GM18873 (cell line): Measurements from ENCODE around the gene DYSF.

ENCODE experiments used
- ATAC-seq: cut with Tn5 transposase; IDR thresholded peaks from one replicate; pipeline ENCODE4 v1.9.1; 2021; ENCODE audit warnings: mild to moderate bottlenecking, moderate library complexity, moderate number of reproducible peaks; ENCODE audit not compliant: unreplicated experiment, low FRiP score

The DYSF gene

DNA sequence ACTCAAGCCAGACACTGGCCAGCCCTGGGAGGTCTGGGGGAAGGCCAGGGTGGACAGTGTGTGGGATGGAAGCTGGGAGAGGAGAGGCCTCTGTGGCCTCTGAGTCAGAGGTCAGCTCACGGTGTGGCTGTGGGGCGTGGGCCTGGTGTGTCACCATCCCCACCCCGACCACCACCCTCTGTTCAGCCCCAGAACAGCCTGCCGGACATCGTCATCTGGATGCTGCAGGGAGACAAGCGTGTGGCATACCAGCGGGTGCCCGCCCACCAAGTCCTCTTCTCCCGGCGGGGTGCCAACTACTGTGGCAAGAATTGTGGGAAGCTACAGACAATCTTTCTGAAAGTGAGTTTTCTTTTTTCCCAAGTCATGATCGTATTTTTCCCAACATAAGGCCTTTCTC, 110.5 kb downstream of the DYSF start:
- no peak for ATAC-seq

DNA sequence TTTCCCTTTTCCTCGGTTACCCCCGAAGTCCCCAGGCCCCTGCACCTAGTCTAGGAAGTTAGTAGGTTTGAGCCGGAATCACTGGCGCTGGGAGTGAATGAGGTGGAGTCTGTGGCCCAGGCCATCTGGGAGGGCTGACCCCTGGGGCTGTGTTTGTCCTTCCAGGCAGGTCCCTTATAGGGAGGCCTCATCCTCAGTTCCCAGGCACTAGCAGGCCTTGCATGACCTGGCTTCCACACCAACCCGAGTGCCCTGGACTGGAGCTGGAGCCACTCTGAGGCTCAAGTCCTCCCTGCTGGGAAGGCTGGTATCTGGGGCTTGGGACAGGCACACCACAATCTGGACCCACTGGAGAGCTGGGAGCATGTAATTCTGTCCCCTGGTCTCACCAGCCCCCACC, 111.0 kb downstream of the DYSF start:
- no peak for ATAC-seq

DNA sequence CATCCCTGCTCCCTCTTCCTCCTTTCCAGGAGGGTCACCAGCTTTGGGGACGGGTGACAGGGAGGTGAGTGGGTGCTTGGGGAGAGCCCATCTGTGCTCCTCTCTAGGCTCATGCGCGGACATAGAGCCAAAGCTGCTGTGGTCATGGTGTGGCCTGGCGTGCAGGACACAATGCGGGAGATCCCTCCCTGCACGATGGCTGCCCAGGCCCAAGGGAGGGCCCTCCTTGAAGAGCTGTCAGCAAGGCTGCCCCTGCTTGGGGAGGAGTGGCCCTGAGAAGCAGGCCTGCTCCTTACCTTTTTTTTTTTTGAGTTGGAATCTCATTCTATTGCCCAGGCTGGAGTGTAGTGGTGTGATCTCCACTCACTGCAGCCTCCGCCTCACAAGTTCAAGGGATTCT, 111.4 kb downstream of the DYSF start:
- no peak for ATAC-seq

DNA sequence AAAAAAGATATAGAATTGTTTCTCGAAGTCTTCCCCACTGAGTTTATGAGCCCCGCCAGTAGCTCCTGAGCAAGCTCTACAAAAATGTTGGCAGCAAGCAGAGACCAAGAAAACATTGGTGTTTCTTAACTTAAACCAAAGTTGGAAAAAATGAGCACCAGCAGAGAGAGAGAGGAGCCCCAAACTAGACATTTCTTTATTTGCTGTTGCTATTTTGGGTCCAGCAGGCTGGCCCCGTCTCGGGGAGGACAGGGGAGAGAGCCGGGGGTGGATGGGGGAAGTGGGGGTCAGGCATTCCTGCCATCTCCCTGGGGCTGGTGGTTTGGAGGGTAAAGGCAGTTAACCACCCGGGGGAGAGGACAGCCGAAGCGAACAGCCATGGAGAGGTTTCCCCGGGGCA, 113.0 kb downstream of the DYSF start:
- no peak for ATAC-seq

- ATAC-seq, result no peak
Measured at GRCh38 chr2:71567625-71568024, 114.3 kb downstream of the DYSF start.

DNA sequence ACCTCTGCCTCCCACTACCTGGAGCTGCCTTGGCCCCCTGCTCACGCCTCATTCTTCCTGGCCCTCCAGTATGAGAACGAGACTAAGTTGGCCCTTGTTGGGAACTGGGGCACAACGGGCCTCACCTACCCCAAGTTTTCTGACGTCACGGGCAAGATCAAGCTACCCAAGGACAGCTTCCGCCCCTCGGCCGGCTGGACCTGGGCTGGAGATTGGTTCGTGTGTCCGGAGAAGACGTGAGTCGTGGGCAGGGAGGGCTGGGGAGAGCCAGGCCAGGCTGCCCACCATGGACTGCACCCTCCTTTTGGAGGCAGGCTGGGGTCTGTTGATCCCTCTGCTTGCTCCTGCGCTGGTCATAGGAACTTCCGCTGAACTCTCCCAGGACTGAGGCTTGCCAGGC, 114.7 kb downstream of the DYSF start:
- ATAC-seq, result no peak

DNA sequence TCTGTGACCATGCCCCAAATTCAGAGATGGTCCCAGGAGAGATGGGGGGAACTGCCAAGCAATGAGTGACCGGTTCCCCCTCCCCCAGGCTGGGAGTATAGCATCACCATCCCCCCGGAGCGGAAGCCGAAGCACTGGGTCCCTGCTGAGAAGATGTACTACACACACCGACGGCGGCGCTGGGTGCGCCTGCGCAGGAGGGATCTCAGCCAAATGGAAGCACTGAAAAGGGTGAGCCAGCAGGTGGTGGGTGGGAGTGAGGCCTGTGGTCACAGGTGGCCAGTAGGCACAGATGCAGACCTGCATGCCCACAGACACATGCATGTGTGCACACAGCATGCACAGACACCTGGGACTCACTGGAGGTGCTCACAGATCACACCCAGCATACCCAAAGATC, 117.2 kb downstream of the DYSF start:
- no peak for ATAC-seq

GRCh38 chr2:71570951-71571460, 117.6 kb downstream of the DYSF start:
- no peak for ATAC-seq

GRCh38 chr2:71571945-71572344, 118.6 kb downstream of the DYSF start:
- ATAC-seq, result no peak

DNA sequence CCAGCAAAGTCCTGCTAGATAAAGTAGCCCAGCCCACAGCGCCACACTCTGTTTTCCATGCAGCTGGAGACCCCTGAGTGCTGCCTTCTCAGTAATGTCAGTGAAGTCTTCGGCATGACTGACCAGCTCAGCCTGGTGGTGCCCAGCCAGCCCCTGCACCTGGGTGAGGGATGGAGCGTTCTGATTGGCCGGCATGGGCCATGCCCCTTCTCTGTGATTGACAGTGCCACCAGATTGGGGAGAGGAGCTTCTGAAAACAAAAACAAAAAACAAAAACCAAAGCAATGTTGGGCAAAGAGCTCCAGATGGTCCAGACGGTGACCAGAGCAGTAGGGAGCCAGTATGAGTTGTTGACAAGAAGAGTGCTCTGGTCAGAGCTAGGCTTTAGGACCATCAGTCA, 122.6 kb downstream of the DYSF start:
- no peak for ATAC-seq

- ATAC-seq, result no peak
Measured at GRCh38 chr2:71576541-71576940, 123.2 kb downstream of the DYSF start.

DNA sequence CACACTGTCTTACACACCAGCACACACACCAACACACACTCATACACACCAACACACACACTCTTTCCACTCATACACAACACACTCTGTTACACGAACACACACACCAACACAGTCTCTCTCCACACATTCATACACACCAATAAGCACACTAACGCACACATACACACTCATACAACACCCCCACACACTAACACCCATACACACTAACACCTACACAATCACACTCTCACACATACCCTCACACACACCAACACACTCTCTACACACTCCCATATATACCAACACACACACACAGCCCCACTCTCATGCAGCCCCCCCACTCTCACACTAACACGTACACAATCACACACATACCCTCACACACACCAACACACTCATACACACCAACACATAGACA, 123.8 kb downstream of the DYSF start:
- no peak for ATAC-seq

DNA sequence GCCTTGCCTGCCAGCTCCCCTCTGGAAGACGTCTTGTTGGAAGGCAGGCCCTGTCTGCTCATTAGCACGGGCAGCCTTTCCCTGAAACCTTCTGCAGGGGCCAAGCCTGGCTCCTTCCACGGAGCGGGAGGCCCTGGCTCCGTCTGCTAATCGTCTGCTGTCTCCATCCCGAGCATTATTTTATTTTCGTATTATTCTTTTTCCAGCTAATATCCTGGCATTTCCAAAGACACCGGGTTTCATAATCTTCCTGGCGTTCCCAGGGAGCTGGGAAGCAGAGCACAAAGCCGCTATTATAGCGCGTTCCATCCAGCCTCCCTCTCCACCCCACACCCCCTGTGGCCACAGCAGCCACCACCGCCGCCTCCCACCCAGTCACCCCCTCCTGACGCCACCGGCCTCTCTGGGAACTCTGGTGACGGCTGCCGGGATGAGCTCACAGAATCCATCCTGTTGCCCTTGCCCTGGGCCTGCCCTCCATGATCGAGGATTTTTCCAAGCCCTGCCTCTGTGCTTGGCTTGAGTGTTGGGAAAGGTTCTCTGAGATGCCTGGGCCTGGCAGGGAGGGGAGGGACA, 125.5 kb downstream of the DYSF start:
- no peak for ATAC-seq

DNA sequence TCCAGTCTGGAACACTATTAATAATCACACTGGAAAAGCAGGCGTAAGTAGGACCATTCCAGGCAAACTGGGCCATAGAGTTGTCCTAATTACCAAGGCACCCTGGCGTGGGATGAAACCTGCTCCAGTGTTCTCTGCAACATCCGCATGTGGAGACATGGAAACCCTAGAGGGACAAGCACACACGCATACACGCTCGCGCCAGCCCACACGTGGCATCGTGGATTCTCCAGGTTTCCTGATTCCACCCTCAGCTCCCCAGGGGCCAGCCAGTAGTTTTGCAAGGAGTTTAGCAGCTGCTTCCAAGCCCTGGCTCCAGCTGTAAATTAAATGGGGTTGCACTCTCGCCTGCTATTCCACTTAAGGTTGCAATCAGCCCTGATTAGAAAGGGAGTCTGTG, 127.7 kb downstream of the DYSF start:
- no peak for ATAC-seq

DNA sequence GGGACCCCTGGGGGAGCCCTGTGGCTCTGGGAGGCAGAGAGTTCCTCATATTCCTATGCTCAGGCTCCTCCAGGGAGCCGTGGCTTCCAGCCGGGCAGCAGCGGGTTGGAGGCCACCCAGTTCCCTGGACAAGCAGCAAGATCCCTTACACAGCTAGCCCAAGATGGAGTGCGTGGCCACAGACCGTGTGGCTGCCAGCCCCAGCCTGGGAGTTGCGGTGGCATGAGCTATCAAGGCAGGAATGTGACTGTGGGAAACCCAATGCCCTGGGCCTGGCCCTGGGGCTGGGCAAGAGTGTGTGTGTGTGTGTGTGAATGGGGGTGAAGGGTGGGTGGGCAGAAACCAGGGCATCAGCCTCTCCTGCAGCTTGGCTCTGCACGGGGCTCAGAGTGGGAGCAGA, 130.5 kb downstream of the DYSF start:
- ATAC-seq, result no peak

DNA sequence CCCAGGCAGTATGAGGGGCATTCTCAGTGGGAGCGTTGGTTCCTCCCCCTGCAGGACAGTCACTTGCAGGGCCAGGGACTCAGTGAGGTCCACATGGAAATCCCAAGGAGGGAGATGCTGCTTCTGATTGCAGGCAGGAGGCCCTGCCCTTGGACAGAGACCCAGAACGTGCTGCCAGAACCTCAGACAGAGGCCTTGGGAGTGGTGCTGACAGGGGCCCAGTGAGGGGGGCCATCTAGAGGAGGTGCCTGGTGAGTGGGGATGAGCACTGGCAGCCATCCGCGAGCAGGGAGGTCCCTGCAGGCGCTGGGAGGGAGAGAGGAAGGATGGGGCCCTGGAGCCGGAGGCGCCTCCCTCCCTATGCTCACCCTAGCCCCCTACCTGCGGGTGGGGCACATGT, 133.1 kb downstream of the DYSF start:
- no peak for ATAC-seq

DNA sequence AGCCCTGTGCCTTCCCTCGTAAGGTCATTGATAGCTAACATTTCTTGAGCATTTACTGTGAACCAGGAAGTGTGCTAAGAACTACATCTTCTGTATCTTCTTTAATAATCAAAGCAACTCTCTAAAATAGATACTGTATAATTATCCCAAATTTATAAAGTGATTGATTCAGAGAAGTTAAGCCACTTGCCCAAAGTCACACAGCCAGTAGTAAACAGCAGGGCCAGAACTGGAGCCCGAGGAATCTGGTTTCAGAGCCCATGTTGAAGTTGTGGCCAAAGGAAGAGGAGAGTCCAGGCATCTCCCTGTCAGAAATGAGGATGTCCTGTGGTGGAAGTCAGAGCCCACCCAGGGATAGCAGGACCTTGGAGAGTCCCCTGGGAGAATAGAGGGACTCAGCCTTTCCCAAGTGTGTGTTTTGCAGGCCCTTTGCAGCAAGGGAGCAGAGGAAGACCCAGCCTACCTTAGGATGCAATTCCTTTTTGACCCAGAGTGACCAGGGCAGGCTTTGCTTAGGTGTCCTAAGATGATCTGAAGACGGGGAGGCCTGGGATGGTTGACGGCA, 134.2 kb downstream of the DYSF start:
- ATAC-seq, result no peak

DNA sequence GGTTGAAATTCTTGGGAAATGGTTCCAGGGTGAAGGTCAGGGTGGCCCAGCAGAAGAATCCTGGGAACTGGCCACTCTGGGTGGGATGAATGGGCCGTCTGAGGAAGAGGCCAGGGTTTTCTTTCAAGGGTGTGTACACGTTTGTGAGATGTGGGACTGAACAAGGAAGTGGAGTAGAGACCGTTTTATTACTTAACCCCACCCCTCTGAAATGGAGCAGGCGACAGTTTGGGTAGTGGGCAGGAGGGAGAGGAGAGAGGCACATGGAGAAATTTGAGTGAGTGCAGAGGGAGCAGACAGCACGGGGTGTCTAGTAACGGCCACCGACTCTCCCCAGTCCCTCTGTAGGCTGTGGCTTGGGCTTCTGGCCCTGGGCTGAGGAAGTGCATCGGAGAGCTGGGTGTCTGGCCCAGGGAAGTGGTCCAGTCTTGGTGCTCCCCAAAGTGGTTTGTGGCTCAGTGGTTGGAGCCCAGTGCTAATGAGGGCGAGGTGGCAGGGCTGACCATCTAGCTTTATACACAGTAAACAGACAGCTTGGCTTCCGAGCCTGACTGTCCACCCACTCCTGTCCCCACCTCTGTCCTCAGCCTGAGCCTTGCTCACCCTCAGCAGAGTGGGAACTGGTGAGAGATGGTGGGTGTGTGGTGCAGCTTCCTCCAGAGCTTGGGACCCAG, 135.3 kb downstream of the DYSF start:
- ATAC-seq, result no peak

DNA sequence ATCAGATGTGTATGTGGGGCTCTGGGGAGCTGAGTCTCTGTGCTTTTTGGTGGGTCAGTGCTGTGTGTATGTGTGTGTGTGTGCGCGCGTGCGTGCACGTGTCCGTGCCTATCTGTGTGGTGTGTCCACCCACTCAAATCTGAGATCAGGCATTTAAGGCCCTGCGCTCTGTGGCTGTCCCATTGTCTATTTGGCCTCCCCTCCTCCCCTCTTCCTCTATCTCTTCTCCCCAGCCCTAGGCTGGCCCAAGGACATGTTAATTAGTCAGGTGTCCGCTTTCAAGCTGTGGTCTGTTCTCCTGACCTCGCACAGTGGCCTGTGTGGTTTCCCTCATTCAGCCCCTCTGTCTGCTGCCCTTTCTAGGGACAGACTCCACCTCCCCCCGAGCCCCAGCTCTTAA, 136.4 kb downstream of the DYSF start:
- no peak for ATAC-seq

GRCh38 chr2:71591044-71591443, 137.7 kb downstream of the DYSF start:
- no peak for ATAC-seq

GRCh38 chr2:71592181-71592711, 138.9 kb downstream of the DYSF start:
- ATAC-seq, result no peak

- no peak for ATAC-seq
Measured at GRCh38 chr2:71595569-71595968, 142.2 kb downstream of the DYSF start.
